ENCODE data around the gene C4A.

GRCh38 chr6:31972709-31973350 lies 9.0 kb upstream of the C4A start:
- TF ChIP-seq CTCF (conservative IDR thresholded peaks at IDR 0.05): no peak
- TF ChIP-seq EZH2 (IDR thresholded peaks at IDR 0.05; ENCODE audit: low read depth): no peak
